GM12878 (cell line): ENCODE data around the gene SIX5. TPM values are rescaled to one million over a fixed set of nuclear protein-coding genes. Genes with fewer than 3 reads are reported as not detected.

Source experiments
- ATAC-seq: fragments of 200-7000 bp; cut with Tn5 transposase; 3 replicates; pipeline ENCODE4 v1.9.1; 2020; ENCODE audit warnings: mild to moderate bottlenecking, moderate library complexity
- BruUV-seq: library from RNA; stranded (reverse); fragments of 400-500 nt; replicated peaks from 2 replicates; lab custom pipeline; 2021; lab: Mats Ljungman, UMichigan
- CTCF ChIA-PET: fragments of 300-600 bp; sonication (Branson Sonifier 250); formaldehyde crosslinking; extraction: SDS; loops from one replicate; lab custom pipeline; 2021; ENCODE audit warnings: inconsistent platforms; lab: Yijun Ruan, JAX
- POLR2A ChIA-PET: fragments of 350-600 bp; formaldehyde crosslinking; extraction: SDS; loops from one replicate; lab custom pipeline; 2021; ENCODE audit warnings: inconsistent platforms; lab: Charles Lee
- RAD21 ChIA-PET: fragments of 300-600 bp; sonication (Branson Sonifier 250); formaldehyde crosslinking; loops from one replicate; lab custom pipeline; 2023; ENCODE audit warnings: antibody characterized with exemption; ENCODE audit not compliant: unreplicated experiment; lab: Charles Lee
- SMC1A ChIA-PET: fragments of 300-600 bp; sonication (Branson Sonifier 250); formaldehyde crosslinking; loops from one replicate; lab custom pipeline; 2023; ENCODE audit not compliant: unreplicated experiment, uncharacterized antibody; lab: Charles Lee
- DNase-seq: peaks from one replicate; pipeline ENCODE4 v3.0.0-alpha.2; 2011; ENCODE audit warnings: low read depth, low spot score
- FAIRE-seq: peaks from 3 replicates; lab custom pipeline; 2011; peaks lifted over from hg19 to GRCh38; lab: Jason Lieb, UNC
- H2AFZ ChIP-seq: 2 replicates; pipeline ENCODE4 v1.6.0; 2011; ENCODE audit warnings: low read depth, low read length, control low read depth; ENCODE audit not compliant: control insufficient read depth
- H3K27ac ChIP-seq: 2 replicates; pipeline ENCODE4 v1.5.1; 2011; ENCODE audit warnings: control low read depth; ENCODE audit not compliant: control insufficient read depth, insufficient read depth
- H3K27me3 ChIP-seq, 2 experiments: replicated peaks in 1 of 2; 2 replicates each; pipeline versions ENCODE4 v1.6.0 to v1.6.1; 2011; ENCODE audit warnings: low read length in 1 of 2; ENCODE audit not compliant: control insufficient read depth in 2 of 2, insufficient read depth in 2 of 2
- H3K36me3 ChIP-seq, 2 experiments: 2 replicates each; pipeline ENCODE4 v1.5.1; 2011; ENCODE audit warnings: low read length in 1 of 2; ENCODE audit not compliant: control insufficient read depth in 2 of 2, insufficient read depth in 2 of 2
- H3K4me1 ChIP-seq: 2 replicates; pipeline ENCODE4 v1.6.1; 2011; ENCODE audit warnings: mild to moderate bottlenecking, low read length, moderate library complexity, mixed read lengths; ENCODE audit not compliant: control insufficient read depth, insufficient read depth
- H3K4me2 ChIP-seq: 2 replicates; pipeline ENCODE4 v1.6.0; 2011; ENCODE audit warnings: control low read depth; ENCODE audit not compliant: control insufficient read depth, insufficient read depth
- H3K4me3 ChIP-seq: fragments of 200-600 bp; sonication (generic); 2 replicates; pipeline ENCODE4 v1.5.1; 2016
- H3K79me2 ChIP-seq: 2 replicates; pipeline ENCODE4 v1.6.0; 2011; ENCODE audit warnings: low read length; ENCODE audit not compliant: control insufficient read depth, insufficient read depth
- H3K9ac ChIP-seq: 2 replicates; pipeline ENCODE4 v1.8.0; 2011; ENCODE audit warnings: low read length, control low read depth, mixed read lengths; ENCODE audit not compliant: control insufficient read depth, insufficient read depth
- H3K9me3 ChIP-seq: replicated peaks from 3 replicates; pipeline ENCODE4 v1.5.1; 2011; ENCODE audit warnings: mild to moderate bottlenecking, low read length; ENCODE audit not compliant: control insufficient read depth, insufficient read depth
- H4K20me1 ChIP-seq: 2 replicates; pipeline ENCODE4 v1.6.0; 2011; ENCODE audit not compliant: control insufficient read depth, insufficient read depth
- BMI1 ChIP-seq: fragments of 450-650 bp; IDR thresholded peaks from 2 replicates; pipeline ENCODE4 v1.6.1; 2016; ENCODE audit warnings: mild to moderate bottlenecking, moderate library complexity, borderline replicate concordance
- CBX3 ChIP-seq: fragments of 200-600 bp; sonication (generic); IDR thresholded peaks from 2 replicates; pipeline ENCODE4 v1.6.1; 2016; ENCODE audit warnings: low read depth, borderline replicate concordance
- DPF2 ChIP-seq: fragments of 450-650 bp; IDR thresholded peaks from 2 replicates; pipeline ENCODE4 v1.6.1; 2017; ENCODE audit warnings: mild to moderate bottlenecking
- EGR1 ChIP-seq, 2 experiments: IDR thresholded peaks; 1 replicate in 1 of 2; 2 replicates in 1 of 2; pipeline ENCODE4 v1.6.1; 2011 to 2012; ENCODE audit warnings: low read depth in 2 of 2, low read length in 2 of 2, borderline replicate concordance in 1 of 2, mild to moderate bottlenecking in 1 of 2, moderate library complexity in 1 of 2
- RAD51 ChIP-seq: fragments of 450-650 bp; IDR thresholded peaks from 2 replicates; pipeline ENCODE4 v1.6.1; 2016; ENCODE audit warnings: moderate library complexity, mild to moderate bottlenecking, inconsistent platforms
- RB1 ChIP-seq: fragments of 450-650 bp; formaldehyde crosslinking; IDR thresholded peaks from 2 replicates; pipeline ENCODE4 v1.6.1; 2017; ENCODE audit warnings: mild to moderate bottlenecking, borderline replicate concordance
- RCOR1 ChIP-seq: conservative IDR thresholded peaks from 2 replicates; pipeline ENCODE4 v1.6.1; 2012; ENCODE audit warnings: low read depth, low read length, improper control_type of control experiment
- RELA ChIP-seq: fragments of 450-650 bp; IDR thresholded peaks from 2 replicates; pipeline ENCODE4 v1.8.0; 2014; ENCODE audit warnings: borderline replicate concordance; ENCODE audit not compliant: partially characterized antibody
- SMAD5 ChIP-seq: IDR thresholded peaks from 2 replicates; pipeline ENCODE4 v1.6.1; 2016; ENCODE audit warnings: antibody characterized with exemption, low read depth
- SRF ChIP-seq, 2 experiments: IDR thresholded peaks; 2 replicates each; pipeline ENCODE4 v1.6.1; 2011; ENCODE audit warnings: low read depth in 2 of 2, low read length in 2 of 2, mild to moderate bottlenecking in 1 of 2, moderate library complexity in 1 of 2
- ZBED1 ChIP-seq: IDR thresholded peaks from 2 replicates; pipeline ENCODE4 v1.6.1; 2016; ENCODE audit warnings: borderline replicate concordance
- ZNF207 ChIP-seq: fragments of 450-650 bp; IDR thresholded peaks from 2 replicates; pipeline ENCODE4 v1.6.1; 2014; ENCODE audit warnings: antibody characterized with exemption, mild to moderate bottlenecking, borderline replicate concordance
- WGBS: methylation state at CpG from one replicate; pipeline ENCODE4 v1.1.6; 2016; ENCODE audit warnings: low lambda C conversion rate; ENCODE audit not compliant: insufficient replicate concordance, insufficient coverage; ENCODE audit errors: missing lambda C conversion rate; 5-methylcytosine and 5-hydroxymethylcytosine counted together
- in situ Hi-C: fragments of 300-500 bp; cut with MboI; formaldehyde crosslinking; loops from 9 replicates; pipeline ENCODE4 v1.14.3; 2018; ENCODE audit warnings: mixed read lengths
- intact Hi-C: fragments of 100-400 bp; cut with micrococcal nuclease; formaldehyde crosslinking; loops from one replicate; pipeline ENCODE4 v1.14.2; 2022; ENCODE audit not compliant: unreplicated experiment
- polyA plus RNA-seq, 11 experiments: library from polyadenylated mRNA; depleted of rRNA in 4 of 11; unstranded in 6 of 11; stranded (reverse) in 5 of 11; fragments of >200 nt; fragmentation: Nextera tagmentation in 4 of 11; fragmentation: Illumina TruSeq in 1 of 11; extraction: Ambion mirVana in 4 of 11; extraction: Trizol in 1 of 11; gene quantifications; 1 replicate in 1 of 11; 2 replicates in 10 of 11; pipeline versions ENCODE4 v1.2.1 to v1.2.3, GENCODE V29; 2011 to 2016; ENCODE audit warnings: inconsistent platforms in 2 of 11, missing spikeins in 2 of 11, low read depth in 1 of 11
- total RNA-seq, 4 experiments: library from RNA; depleted of rRNA in 3 of 4; stranded (reverse); fragments of >200 nt in 3 of 4; fragmentation: Illumina TruSeq in 1 of 4; extraction: Trizol in 1 of 4; gene quantifications; 2 replicates each; pipeline versions ENCODE4 v1.2.1 to v1.2.3, GENCODE V29; 2013 to 2021
- TF ChIP-seq, protein P1 (sequence below): fragments of 450-650 bp; IDR thresholded peaks from 2 replicates; pipeline ENCODE4 v1.6.1; 2017; ENCODE audit warnings: mild to moderate bottlenecking

SIX5 gene
- total and polyA plus RNA-seq, 10 of the 15 experiments (the other 5 are each of a cell fraction or from before 2014, with no cell fraction given), result 1.9 to 10.5 (median 3.0) TPM; not detected in 2

DNA sequence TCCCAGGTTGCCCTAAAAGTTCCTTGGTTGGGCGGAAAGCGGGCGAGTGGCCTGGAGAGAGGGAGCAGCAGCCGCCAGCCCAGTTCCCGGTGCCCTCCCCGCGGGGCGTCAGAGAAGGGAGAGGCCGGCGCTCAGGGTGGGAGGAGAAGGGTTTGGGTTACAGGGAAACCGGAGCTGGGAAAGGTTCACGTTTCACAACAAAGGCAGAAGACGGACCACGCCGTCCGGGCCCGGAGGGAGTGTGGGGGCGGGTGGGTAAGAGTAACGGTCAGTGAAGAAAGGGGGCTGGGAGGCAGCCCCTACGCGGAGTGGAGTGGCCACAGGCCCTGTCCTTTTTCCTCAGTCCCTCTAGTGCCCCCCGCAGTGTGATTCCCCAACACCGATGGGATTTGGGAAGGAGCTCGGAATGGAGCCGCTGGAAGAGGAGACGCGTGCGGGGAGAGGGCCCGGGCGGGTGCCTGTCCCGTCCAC lies 1.6 kb downstream of the SIX5 start:
- Histone ChIP-seq H3K4me3 (peak overlapping the region; percentile 98), H3K36me3 (no peaks in the 10 kb centered on the region), H3K4me2 (peak overlapping the region; percentile 77), H3K27me3 (no peaks in the 10 kb centered on the region), H3K9ac (peak overlapping the region; percentile 75; the same call in 1 of the 2 replicates), H3K27ac (no peak overlapping the region), H4K20me1 (no peaks in the 10 kb centered on the region), H3K79me2 (no peaks in the 10 kb centered on the region; the same call in 1 of the 2 replicates), H3K4me1 (peaks cover 4% of the 10 kb centered on the region), H3K9me3 (no peaks in the 10 kb centered on the region), H2AFZ (no peak overlapping the region; the same call in 1 of the 2 replicates)
- no peak for ATAC-seq
- TF ChIP-seq SRF (IDR thresholded peaks at IDR 0.05; ENCODE audit: low read depth in 2 of 2, low read length in 2 of 2), result no peak
- TF ChIP-seq EGR1 (IDR thresholded peaks at IDR 0.05; ENCODE audit: borderline replicate concordance in 1 of 2, low read depth in 2 of 2, low read length in 2 of 2), result peak in 1 of 2 experiments; percentile 2; a peak in 1 of 3 replicates
- intact Hi-C loops (loop anchor here (5.0 kb wide), 2 partner anchors 35 to 75 kb away; partner anchors contain the start of genes FBXO46, MEIOSIN, QPCTL and SNRPD2), in situ Hi-C loops (no loop called here)
- no peak for DNase-seq
- CTCF ChIA-PET, result interaction anchor here (0.5 to 4.5 kb wide), 4 partner anchors 15 to 1538 kb away, joined by 3 to 110 read pairs (median 11); no protein-coding TSS in a partner anchor
- FAIRE-seq, result no peak
- POLR2A ChIA-PET, result interaction anchor here (0.7 to 2.9 kb wide), 5 partner anchors 12 to 50 kb away, joined by 3 to 24 read pairs (median 4); partner anchors contain the start of gene FBXO46
- RAD21 ChIA-PET, result interaction anchor here (3.6 kb wide), 1 partner anchor 75 kb away, joined by 41 read pairs; the partner anchor contains the start of genes QPCTL and SNRPD2
- SMC1A ChIA-PET, result no interaction called here
- no TSS peak for BruUV-seq
- 69% methylated on average over 22 of the region's 31 CpGs for WGBS

DNA sequence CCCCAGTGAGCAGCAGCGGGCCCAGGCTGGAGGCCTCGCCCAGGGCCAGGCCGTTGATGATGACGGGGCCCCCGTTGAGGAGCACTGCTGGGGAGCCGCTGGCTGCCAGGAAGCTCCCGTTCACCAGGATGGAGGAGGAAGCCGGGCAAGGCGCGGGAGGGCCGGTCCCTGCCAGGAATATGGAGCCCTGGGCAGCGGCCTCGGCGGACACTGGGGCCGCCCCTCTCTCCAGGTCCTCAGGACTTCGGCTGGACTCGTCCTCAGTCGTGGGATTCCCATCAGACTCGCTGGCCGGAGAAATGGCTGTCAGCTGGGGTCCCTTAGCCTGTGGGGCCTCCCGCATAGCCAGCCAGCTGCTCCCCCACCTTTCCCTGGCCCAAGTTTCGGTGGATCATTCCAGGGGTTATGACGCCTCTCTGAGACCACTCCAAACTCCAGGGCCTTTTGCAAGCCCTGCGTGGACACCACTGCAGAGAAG lies 2.1 kb downstream of the SIX5 start:
- H3K36me3 ChIP-seq, result no peaks in the 10 kb centered on the region
- WGBS, result 98% methylated on average over 18 of the region's 24 CpGs
- H2AFZ ChIP-seq, result no peak overlapping the region
- FAIRE-seq (no peak), ATAC-seq (no peak), DNase-seq (no peak)
- no TSS peak for BruUV-seq
- TF ChIP-seq BMI1 (no peak), RAD51 (no peak), RELA (no peak), RCOR1 (no peak), ZBED1 (no peak), RB1 (no peak), ZNF207 (no peak), SMAD5 (no peak), DPF2 (no peak), CBX3 (no peak)
- TF ChIP-seq, protein P1, sequence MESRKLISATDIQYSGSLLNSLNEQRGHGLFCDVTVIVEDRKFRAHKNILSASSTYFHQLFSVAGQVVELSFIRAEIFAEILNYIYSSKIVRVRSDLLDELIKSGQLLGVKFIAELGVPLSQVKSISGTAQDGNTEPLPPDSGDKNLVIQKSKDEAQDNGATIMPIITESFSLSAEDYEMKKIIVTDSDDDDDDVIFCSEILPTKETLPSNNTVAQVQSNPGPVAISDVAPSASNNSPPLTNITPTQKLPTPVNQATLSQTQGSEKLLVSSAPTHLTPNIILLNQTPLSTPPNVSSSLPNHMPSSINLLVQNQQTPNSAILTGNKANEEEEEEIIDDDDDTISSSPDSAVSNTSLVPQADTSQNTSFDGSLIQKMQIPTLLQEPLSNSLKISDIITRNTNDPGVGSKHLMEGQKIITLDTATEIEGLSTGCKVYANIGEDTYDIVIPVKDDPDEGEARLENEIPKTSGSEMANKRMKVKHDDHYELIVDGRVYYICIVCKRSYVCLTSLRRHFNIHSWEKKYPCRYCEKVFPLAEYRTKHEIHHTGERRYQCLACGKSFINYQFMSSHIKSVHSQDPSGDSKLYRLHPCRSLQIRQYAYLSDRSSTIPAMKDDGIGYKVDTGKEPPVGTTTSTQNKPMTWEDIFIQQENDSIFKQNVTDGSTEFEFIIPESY, result no peak
- ChIA-PET CTCF (interaction anchor here (0.5 to 4.5 kb wide), 3 partner anchors 14 to 1538 kb away, joined by 5 to 110 read pairs (median 17); no protein-coding TSS in a partner anchor), RAD21 (no interaction called here), POLR2A (interaction anchor here (0.8 to 0.9 kb wide), 2 partner anchors 32 to 50 kb away, joined by 3 read pairs; no protein-coding TSS in a partner anchor), SMC1A (no interaction called here)
- H3K27me3 ChIP-seq, result no peaks in the 10 kb centered on the region
- H3K27ac ChIP-seq, result no peak overlapping the region
- H3K4me3 ChIP-seq, result peak overlapping the region; percentile 98; the same call in 1 of the 2 replicates
- peaks cover 4% of the 10 kb centered on the region for H3K4me1 ChIP-seq
- H3K9ac ChIP-seq, result no peak overlapping the region
- no peaks in the 10 kb centered on the region for H3K9me3 ChIP-seq
- no peaks in the 10 kb centered on the region for H4K20me1 ChIP-seq
- H3K79me2 ChIP-seq, result no peaks in the 10 kb centered on the region; the same call in 1 of the 2 replicates
- intact Hi-C loops, result loop anchor here (5.0 kb wide), 2 partner anchors 35 to 75 kb away; partner anchors contain the start of genes FBXO46, MEIOSIN, QPCTL and SNRPD2
- peak overlapping the region; percentile 77 for H3K4me2 ChIP-seq
- in situ Hi-C loops, result no loop called here
